Erythroblast (primary cell): ENCODE measurements around the gene PITPNM2.
A peak's percentile ranks its signal among the peaks of the same experiment; 100 is the strongest.

ENCODE experiments used
- DNase-seq, 2 experiments: peaks; one replicate each; lab custom pipeline; 2025; lab: John Stamatoyannopoulos, UW
- GATA1 ChIP-seq: IDR thresholded peaks from 2 replicates; pipeline ENCODE4 v1.6.1; 2011; ENCODE audit warnings: low read depth, mild to moderate bottlenecking, control low read depth, low read length, moderate library complexity
- POLR2A ChIP-seq: IDR thresholded peaks from 2 replicates; pipeline ENCODE4 v1.6.1; 2011; ENCODE audit warnings: mild to moderate bottlenecking, low read length

PITPNM2 gene

DNA sequence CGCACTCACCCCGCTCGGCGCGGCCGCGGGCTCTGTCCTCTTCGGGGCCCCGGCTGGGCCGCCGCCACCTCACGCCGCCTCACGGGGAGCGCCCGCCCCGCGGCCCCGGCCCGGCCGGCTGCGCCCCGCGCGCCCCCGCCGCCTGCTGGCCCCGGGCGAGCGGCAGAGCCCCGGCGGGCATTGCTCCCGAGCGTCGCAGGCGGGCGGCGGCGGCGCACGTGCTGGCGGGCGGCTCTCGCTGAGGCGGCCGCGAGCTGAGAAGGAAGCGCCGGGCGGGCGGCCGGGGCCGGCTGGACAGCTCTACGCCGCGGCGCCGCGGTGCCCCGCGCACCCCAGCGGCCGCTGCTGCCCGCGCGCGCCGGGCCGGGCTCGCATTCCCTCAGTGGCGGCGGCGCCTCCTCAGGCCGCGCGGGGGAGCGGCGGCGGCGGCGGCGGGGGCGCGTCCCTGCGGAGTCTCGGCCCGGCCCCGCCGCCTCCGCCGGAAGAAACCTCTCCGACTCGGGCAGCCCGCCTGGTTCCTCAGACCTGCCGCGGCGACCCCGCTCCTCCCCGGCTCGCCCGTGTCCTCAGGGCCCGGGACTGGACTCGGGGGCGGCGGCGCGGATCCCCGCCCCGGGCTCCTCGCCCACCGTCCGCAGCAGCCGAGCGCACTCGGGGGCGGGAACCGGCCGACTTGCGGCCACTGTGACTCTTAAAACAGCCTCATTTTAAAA, at the start of gene PITPNM2:
TSS of gene PITPNM2 (minus strand) at position 347 of the 713 bp plus-strand sequence. CDS start 116,500 bp downstream, outside the sequence.
- no peak for TF ChIP-seq POLR2A
- DNase-seq, result peak; percentile 71 to 83

DNA sequence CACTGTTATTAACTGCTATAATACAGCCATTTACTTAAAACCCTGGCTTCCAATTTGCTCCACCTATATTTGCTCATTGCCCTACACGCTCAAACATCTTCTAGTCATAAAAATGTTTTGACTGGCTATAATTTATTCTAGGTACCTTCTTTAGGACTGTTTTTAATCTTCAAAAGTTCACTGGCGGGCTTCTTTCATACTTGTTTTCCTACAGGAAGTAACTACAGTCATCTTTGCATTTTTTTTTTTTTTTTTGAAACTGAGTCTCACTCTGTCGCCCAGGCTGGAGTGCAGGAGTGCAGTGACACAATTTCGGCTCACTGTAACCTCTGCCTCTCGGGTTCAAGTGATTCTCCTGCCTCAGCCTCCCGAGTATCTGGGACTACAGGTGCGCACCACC, 49.5 kb upstream of the PITPNM2 start:
- no peak for DNase-seq
- no peak for TF ChIP-seq POLR2A
- TF ChIP-seq GATA1, result no peak

DNA sequence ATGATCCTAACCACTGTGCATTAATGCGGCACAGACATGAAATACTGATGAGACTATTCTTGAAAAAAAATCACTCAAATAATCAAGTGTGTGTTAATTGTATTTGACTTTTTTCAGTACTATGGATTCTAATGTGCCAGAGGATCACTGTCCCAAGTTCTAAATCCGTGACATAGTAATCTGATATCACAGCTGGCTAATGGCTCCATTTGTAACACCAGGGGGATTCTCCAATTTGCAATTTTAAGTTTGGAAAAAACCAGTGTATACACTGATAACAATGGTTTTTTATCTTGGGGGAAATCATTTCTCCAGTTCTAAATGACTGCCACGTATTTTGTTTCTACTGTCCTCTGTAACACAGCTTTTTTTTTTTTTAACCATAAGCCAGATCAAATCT, 49.0 kb upstream of the PITPNM2 start:
- no peak for TF ChIP-seq GATA1
- no peak for DNase-seq

DNA sequence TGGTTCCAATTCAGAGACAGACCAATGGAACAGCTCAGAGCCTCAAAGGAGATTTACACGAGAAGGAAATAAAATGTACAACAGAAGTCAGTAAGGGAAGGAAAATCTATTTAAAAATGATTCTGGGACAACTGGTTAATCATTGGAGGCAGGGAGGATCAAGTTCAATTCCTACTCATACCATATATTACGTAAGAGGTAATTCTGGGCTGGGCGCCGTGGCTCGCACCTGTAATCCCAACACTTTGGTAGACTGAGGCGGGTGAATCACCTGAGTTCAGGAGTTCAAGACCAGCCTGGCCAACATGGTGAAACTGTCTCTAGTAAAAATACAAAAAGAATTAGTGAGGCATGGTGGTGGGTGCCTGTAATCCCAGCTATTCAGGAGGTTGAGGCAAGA, 36.7 kb upstream of the PITPNM2 start:
- TF ChIP-seq POLR2A, result no peak
- no peak for TF ChIP-seq GATA1
- DNase-seq, result no peak

DNA sequence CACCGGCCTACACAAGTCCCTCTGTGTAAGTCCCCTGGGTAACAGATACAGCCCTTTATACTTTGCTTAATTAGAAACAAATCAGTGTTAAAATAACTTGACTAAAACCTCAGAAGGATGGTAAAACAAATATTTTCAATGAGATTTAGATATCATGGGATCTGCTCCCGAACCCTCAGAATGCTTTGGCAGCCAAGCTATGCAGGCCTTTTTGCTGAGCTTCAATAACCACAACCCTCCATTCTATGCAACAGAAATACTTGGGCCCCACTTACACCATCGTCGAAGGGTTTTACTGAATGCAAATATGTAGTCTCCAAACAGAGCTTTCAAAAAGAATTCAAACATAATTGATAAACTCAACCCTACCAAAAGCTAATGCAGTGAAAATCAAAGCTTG, 29.3 kb upstream of the PITPNM2 start:
- DNase-seq, result no peak
- no peak for TF ChIP-seq GATA1
- TF ChIP-seq POLR2A, result no peak

DNA sequence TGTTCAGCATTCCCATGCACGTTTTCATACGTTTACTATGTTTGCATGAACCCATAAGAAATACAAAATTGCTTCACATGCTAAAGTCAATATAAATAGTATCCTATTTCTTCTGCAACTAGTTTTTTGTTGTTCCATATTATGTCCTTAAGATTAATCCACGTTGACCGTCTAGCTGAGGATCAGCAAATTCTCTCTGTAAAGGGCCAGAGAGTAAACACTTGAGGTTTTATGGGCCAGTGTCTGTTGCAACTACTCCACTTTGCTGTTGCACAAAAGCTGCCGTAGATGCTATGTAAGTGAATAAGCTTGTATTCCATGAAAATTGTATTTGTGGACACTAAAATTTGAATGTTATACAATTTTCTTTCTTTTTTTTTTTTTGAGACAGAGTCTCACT, 21.1 kb upstream of the PITPNM2 start:
- DNase-seq, result no peak
- TF ChIP-seq GATA1 (no peak), POLR2A (no peak)

DNA sequence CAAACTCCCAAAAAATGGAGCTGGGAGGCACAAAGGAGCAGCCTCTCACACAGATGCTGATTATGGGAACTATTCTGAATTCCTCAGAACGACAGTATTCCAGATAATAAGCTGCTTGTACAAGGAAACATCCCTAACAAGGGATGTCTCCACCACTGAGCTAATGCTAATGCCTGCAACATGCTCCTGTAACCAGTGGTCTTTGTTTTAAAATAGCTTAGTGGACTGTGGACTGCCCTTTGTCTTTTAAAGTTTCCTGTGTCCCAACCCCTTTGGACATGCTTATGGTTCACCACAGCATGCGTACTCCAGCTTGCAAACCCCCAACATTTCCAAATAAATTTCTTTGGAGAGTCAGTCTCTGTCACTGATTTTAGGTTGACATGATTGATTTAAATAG, 16.4 kb upstream of the PITPNM2 start:
- DNase-seq, result no peak
- TF ChIP-seq POLR2A, result no peak

DNA sequence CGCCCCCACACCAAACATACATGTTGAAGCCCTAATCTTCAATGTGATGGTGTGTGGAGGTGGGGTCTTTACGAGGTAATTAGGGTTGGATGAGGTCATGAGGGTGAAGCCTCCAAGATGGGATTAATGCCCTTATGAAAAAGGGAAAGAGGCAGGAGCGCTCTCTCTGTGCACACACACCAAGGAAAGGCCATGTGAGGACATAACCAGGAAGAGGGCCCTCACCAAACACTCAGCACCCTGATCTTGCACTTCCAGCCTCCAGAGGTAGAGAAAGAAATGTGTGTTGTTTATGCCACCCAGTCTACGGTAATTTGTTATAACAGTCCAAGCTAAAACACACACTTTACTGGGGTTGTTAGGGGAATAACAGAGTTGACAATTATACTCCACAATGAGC, 14.6 kb upstream of the PITPNM2 start:
- TF ChIP-seq GATA1, result no peak
- no peak for TF ChIP-seq POLR2A
- no peak for DNase-seq

DNA sequence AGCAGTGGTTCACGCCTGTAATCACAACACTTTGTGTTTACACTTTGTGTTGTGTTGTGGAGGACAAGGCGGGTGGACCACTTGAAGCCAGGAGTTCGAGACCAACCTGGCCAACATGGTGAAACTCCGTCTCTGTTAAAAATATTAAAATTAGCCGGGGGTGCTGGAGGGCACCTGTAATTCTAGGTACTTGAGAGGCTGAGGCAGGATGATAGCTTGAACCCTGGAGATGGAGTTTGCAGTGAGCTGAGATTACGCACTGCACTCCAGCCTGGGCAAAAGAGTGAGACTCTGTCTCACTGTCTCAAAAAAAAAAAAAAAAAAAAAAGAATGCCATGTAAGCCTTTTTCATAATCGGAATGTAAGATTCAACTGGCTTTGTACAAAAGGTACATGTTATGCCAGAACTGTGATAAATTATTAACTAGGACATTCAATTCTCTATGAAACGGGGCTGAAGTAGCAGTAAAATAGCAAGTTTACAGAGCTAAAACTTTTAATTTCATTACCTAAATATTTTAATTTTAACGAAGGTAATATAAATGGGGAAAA, 13.9 kb upstream of the PITPNM2 start:
- DNase-seq, result no peak
- TF ChIP-seq GATA1 (no peak), POLR2A (no peak)

DNA sequence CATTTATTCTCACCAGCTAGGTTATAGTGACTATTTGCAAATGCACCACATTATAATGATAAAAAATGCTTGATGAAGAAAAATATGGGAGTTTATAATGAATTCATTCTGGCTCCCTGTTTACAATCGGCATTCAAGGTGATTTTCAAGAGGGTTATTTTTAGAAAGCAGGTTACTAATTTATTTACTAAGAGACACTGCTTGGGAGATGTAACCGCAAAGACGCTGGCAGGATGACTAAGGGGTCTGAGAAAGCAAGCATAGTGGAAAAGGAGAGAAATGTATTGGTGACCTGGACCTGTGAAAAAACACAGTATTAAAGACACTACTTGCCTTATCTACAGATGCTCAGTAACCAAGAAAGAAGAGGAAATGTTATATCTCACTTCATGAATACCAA, 13.3 kb upstream of the PITPNM2 start:
- DNase-seq, result no peak

DNA sequence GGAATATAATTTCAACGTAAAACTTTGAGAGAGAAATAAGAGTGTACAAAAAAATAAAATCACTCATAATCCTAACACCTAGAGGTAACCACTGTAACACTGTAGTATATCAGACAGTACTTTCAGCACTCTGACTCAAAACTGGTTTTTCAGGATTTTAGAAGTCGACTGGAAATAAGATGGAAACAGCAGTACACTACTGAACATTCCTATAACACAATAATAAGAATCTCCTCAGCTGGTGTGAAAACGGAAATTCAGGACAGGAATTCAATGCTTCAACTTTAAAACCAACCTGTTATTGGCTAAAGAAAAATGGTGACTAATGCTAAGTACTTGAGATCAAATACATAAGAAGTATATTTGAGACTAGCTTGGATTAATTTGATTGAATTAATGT, 12.3 kb upstream of the PITPNM2 start:
- TF ChIP-seq GATA1 (no peak), POLR2A (no peak)
- DNase-seq, result no peak

More for the DNA sequence above, 13.3 kb upstream of the PITPNM2 start:
- no peak for TF ChIP-seq GATA1
- TF ChIP-seq POLR2A, result no peak

DNA sequence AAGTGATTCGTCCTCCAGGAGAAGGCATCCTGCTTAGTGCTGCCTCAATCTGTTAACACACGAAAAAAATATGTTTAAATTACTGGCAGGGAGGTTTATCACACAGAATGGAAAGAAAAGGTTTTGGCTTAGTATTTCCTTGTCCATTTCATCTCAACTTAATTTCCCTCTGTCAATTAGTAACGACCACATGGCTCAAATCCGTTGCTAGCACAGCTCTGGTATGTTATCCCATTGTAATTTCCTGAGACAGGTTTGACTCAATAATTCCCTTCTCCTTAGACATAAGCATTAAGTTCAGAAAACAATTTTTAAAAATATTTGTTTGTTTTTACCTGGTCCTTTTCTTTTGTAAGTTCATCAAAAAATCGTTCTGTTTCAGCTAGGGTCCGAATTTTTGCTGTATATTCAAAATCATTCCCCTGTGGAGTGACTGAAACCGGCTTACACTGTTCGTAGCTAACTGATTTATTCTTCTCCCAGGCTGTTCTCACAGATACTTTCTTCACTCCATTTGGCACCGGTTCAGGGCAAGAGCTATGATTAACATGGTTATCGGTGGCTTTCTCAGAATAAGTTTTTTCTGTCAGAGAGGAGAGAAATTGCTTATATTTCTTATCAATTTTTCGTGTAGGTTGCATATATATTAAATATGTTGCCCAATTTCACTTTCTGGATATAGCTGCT, 10.1 kb upstream of the PITPNM2 start:
- no peak for DNase-seq

DNA sequence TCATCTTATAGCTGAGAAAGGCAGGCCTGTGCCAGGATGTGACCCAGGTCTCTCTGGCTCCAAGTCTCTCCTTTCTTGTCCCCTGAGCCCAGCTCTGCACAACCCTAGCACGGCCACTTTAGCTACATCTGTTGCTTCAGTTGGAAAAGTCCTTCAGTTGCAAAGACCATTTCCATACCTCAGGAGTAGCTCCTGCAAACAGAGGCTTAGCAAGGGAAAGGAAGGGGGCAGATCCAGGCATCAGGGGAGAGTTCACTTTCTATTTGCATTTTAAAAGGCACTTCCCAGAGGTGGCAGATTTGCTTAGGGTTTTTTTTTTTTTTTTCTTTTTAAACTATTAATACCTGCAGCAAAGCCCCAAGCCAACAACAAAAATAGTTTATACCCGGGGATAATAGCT, 3.0 kb upstream of the PITPNM2 start:
- no peak for DNase-seq
- no peak for TF ChIP-seq GATA1
- TF ChIP-seq POLR2A, result no peak

More for the DNA sequence above, 10.1 kb upstream of the PITPNM2 start:
- TF ChIP-seq GATA1, result no peak
- no peak for TF ChIP-seq POLR2A

DNA sequence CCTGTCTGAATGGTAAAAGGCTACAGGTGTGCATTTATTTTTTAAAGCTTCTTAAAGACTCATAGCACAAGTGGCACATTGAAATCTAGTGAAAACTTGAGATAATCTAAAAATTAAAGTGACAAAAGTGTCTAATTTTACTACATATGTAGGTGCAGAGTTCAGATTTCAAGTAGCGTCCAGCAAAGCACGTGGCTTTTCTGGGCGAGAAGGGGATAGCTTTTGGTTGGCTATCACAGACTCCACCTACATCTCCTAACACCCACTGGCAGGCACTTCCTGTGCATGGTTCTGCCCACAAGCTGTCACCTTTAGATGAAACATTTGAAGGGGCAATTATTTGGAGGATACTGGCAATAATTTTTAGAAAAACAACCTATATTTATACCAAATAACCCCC, 1.9 kb upstream of the PITPNM2 start:
- no peak for DNase-seq
- TF ChIP-seq POLR2A (no peak), GATA1 (no peak)
